ENCODE results near the gene DKC1. TPM values are rescaled to one million over a fixed set of nuclear protein-coding genes. Genes with fewer than 3 reads are reported as not detected.

The DKC1 gene
- total and polyA plus RNA-seq, 2 of the 13 experiments (the other 11 are each of a cell fraction or from before 2014, with no cell fraction given), result 61.6 to 102 TPM

DNA sequence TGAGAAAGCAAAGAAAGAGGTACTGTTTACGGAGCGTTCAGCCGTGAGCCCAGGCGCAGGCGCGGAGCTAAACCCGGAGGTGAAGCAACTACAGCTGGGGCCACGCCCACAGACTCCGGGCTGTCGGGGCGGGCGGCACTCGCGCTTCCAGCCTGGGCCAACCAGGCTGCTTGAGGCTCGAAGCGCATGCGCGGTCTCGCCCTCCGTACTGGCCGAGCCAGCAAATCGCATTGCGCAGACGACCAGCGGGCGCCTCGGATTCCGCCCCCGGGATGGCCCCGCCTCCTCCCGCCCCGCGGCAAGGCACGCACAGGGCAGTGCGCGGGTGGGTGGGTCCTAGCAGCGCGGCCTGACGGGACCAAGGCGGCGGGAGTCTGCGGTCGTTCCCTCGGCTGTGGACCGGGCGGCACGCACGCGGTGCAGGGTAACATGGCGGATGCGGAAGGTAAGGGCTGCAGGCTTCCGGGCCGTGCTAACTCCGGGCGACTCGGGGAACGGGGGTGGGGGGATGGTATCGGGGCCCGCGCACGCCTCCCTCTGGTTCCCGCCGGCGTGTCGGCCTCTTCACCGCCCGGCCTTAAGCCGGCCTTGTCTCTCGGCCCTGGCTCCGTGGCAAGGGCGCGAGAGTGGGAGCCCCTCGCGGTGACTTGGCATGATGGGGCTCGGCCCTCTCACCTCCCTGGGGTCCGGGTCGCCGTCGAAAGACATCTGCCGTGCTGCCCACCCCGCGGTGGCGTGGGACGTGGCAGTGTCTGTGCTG is at the start of gene DKC1 (continued):
- TF ChIP-seq ZNF883 (CRISPR knock-in tag; IDR thresholded peaks at IDR 0.05; ENCODE audit: not compliant biosample characterization) (no peak), MBNL3 (CRISPR knock-in tag; conservative IDR thresholded peaks at IDR 0.05) (no peak), CCDC6 (CRISPR knock-in tag; IDR thresholded peaks at IDR 0.05) (peak; percentile 56; the same call in 1 of the 2 replicates), ZSCAN25 (CRISPR knock-in tag; IDR thresholded peaks at IDR 0.05) (0 out of 2 replicates have a peak, but pooled peaks have one; percentile 27), GTF3A (CRISPR knock-in tag; conservative IDR thresholded peaks at IDR 0.05) (no peak), HNRNPH1 (optimal IDR thresholded peaks at IDR 0.05; ENCODE audit: low read depth, low read length) (no peak), ZNF780A (CRISPR knock-in tag; IDR thresholded peaks at IDR 0.05) (no peak), JARID2 (CRISPR knock-in tag; IDR thresholded peaks at IDR 0.05; ENCODE audit: insufficient replicate concordance) (no peak), IRF2 (CRISPR knock-in tag; IDR thresholded peaks at IDR 0.05) (no peak), ZSCAN20 (CRISPR knock-in tag; IDR thresholded peaks at IDR 0.05; ENCODE audit: borderline replicate concordance) (no peak), GABPA (IDR thresholded peaks at IDR 0.05; ENCODE audit: low read depth, low read length) (peak; percentile 42), GABPA (CRISPR knock-in tag; IDR thresholded peaks at IDR 0.05; ENCODE audit: low read depth) (no peak; the same call in none of the 2 replicates), HCFC1 (IDR thresholded peaks at IDR 0.05; ENCODE audit: low read depth, low read length) (no peak), SMAD9 (CRISPR knock-in tag; IDR thresholded peaks at IDR 0.05) (no peak), ZNF564 (CRISPR knock-in tag; IDR thresholded peaks at IDR 0.05) (no peak), TEAD2 (CRISPR knock-in tag; IDR thresholded peaks at IDR 0.05) (no peak), NR3C1 (CRISPR knock-in tag; IDR thresholded peaks at IDR 0.05) (no peak), ELF1 (CRISPR knock-in tag; IDR thresholded peaks at IDR 0.05) (0 out of 2 replicates have a peak, but pooled peaks have one; percentile 17), ZNF784 (CRISPR knock-in tag; IDR thresholded peaks at IDR 0.05; ENCODE audit: borderline replicate concordance) (no peak), PRDM10 (CRISPR knock-in tag; IDR thresholded peaks at IDR 0.05; ENCODE audit: low read depth) (peak; percentile 88)
- TF ChIP-seq, protein P1, sequence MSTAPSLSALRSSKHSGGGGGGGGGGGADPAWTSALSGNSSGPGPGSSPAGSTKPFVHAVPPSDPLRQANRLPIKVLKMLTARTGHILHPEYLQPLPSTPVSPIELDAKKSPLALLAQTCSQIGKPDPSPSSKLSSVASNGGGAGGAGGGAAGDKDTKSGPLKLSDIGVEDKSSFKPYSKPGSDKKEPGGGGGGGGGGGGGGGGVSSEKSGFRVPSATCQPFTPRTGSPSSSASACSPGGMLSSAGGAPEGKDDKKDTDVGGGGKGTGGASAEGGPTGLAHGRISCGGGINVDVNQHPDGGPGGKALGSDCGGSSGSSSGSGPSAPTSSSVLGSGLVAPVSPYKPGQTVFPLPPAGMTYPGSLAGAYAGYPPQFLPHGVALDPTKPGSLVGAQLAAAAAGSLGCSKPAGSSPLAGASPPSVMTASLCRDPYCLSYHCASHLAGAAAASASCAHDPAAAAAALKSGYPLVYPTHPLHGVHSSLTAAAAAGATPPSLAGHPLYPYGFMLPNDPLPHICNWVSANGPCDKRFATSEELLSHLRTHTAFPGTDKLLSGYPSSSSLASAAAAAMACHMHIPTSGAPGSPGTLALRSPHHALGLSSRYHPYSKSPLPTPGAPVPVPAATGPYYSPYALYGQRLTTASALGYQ (CRISPR knock-in tag; IDR thresholded peaks at IDR 0.05), result peak; percentile 31; the same call in 1 of the 2 replicates
- TF ChIP-seq, protein P2, sequence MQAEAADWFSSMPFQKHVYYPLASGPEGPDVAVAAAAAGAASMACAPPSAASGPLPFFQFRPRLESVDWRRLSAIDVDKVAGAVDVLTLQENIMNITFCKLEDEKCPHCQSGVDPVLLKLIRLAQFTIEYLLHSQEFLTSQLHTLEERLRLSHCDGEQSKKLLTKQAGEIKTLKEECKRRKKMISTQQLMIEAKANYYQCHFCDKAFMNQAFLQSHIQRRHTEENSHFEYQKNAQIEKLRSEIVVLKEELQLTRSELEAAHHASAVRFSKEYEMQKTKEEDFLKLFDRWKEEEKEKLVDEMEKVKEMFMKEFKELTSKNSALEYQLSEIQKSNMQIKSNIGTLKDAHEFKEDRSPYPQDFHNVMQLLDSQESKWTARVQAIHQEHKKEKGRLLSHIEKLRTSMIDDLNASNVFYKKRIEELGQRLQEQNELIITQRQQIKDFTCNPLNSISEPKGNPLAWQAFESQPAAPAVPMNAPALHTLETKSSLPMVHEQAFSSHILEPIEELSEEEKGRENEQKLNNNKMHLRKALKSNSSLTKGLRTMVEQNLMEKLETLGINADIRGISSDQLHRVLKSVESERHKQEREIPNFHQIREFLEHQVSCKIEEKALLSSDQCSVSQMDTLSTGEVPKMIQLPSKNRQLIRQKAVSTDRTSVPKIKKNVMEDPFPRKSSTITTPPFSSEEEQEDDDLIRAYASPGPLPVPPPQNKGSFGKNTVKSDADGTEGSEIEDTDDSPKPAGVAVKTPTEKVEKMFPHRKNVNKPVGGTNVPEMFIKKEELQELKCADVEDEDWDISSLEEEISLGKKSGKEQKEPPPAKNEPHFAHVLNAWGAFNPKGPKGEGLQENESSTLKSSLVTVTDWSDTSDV (CRISPR knock-in tag; IDR thresholded peaks at IDR 0.05), result no peak

All from HepG2 (cell line).